IMR-90 (cell line): ENCODE data around the gene GRAMD1C. TPM values are rescaled to one million over a fixed set of nuclear protein-coding genes. Genes with fewer than 3 reads are reported as not detected.

Experiments used
- ATAC-seq: fragments of 200-7000 bp; cut with Tn5 transposase; 2 replicates; pipeline ENCODE4 v1.9.1; 2020; ENCODE audit warnings: low read depth, mild to moderate bottlenecking, moderate library complexity
- BruUV-seq: library from RNA; stranded (reverse); fragments of 400-500 nt; replicated peaks from 2 replicates; lab custom pipeline; 2021; lab: Mats Ljungman, UMichigan
- CTCF ChIA-PET: fragments of 300-600 bp; formaldehyde crosslinking; extraction: SDS; loops from one replicate; lab custom pipeline; 2021; ENCODE audit warnings: antibody characterized with exemption; lab: Yijun Ruan, JAX
- POLR2A ChIA-PET: fragments of 300-600 bp; sonication (Branson Sonifier 250); formaldehyde crosslinking; loops from one replicate; lab custom pipeline; 2022; ENCODE audit warnings: antibody characterized with exemption; ENCODE audit not compliant: unreplicated experiment; lab: Charles Lee
- DNase-seq: peaks from one replicate; pipeline ENCODE4 v3.0.0; 2013
- H2AFZ ChIP-seq: replicated peaks from 2 replicates; pipeline ENCODE3; 2013; ENCODE audit warnings: low read length, mild to moderate bottlenecking; ENCODE audit not compliant: poor library complexity
- H2AK5ac ChIP-seq: 2 replicates; pipeline ENCODE4 v1.6.1; 2013; ENCODE audit warnings: low read depth, low read length, inconsistent platforms
- H2AK9ac ChIP-seq: replicated peaks from 2 replicates; pipeline ENCODE3; 2013; ENCODE audit warnings: mild to moderate bottlenecking, low read depth, low read length, moderate library complexity; ENCODE audit not compliant: poor library complexity
- H2BK120ac ChIP-seq: 2 replicates; pipeline ENCODE4 v1.6.1; 2013; ENCODE audit warnings: low read depth, low read length, inconsistent platforms
- H2BK15ac ChIP-seq: 3 replicates; pipeline ENCODE4 v1.6.1; 2013; ENCODE audit warnings: low read depth, low read length, inconsistent platforms
- H2BK20ac ChIP-seq: 2 replicates; pipeline ENCODE4 v1.6.1; 2013; ENCODE audit warnings: low read depth, mild to moderate bottlenecking, inconsistent platforms, low read length, moderate library complexity
- H2BK5ac ChIP-seq: 2 replicates; pipeline ENCODE4 v1.6.1; 2013; ENCODE audit warnings: mild to moderate bottlenecking, low read depth, low read length, inconsistent platforms; ENCODE audit not compliant: poor library complexity, severe bottlenecking
- H3K14ac ChIP-seq: replicated peaks from 2 replicates; pipeline ENCODE4 v1.6.1; 2013; ENCODE audit warnings: low read depth, low read length, inconsistent platforms
- H3K18ac ChIP-seq: 2 replicates; pipeline ENCODE4 v1.6.1; 2013; ENCODE audit warnings: low read depth, low read length, control low read depth
- H3K23ac ChIP-seq: 2 replicates; pipeline ENCODE4 v1.6.1; 2013; ENCODE audit warnings: low read depth, low read length, inconsistent platforms
- H3K27ac ChIP-seq: 2 replicates; pipeline ENCODE4 v1.5.1; 2013; ENCODE audit warnings: mild to moderate bottlenecking, control low read depth, low read length; ENCODE audit not compliant: insufficient read depth
- H3K27me3 ChIP-seq: 2 replicates; pipeline ENCODE4 v1.6.1; 2013; ENCODE audit warnings: low read length; ENCODE audit not compliant: control insufficient read depth, insufficient read depth
- H3K36me3 ChIP-seq: 2 replicates; pipeline ENCODE4 v1.6.1; 2013; ENCODE audit warnings: low read length, mixed read lengths; ENCODE audit not compliant: control insufficient read depth, insufficient read depth
- H3K4ac ChIP-seq: 2 replicates; pipeline ENCODE4 v1.6.1; 2013; ENCODE audit warnings: low read depth, low read length, inconsistent platforms
- H3K4me1 ChIP-seq: 2 replicates; pipeline ENCODE4 v1.6.1; 2013; ENCODE audit warnings: low read length, mixed read lengths; ENCODE audit not compliant: control insufficient read depth, insufficient read depth
- H3K4me2 ChIP-seq: 2 replicates; pipeline ENCODE4 v1.6.1; 2013; ENCODE audit warnings: low read depth, mild to moderate bottlenecking, control low read depth, low read length, moderate library complexity
- H3K4me3 ChIP-seq: 2 replicates; pipeline ENCODE4 v1.5.1; 2013; ENCODE audit warnings: low read depth, mild to moderate bottlenecking, control low read depth, low read length, moderate library complexity; ENCODE audit not compliant: insufficient read depth
- H3K56ac ChIP-seq: 2 replicates; pipeline ENCODE4 v1.6.1; 2013; ENCODE audit warnings: low read length, inconsistent platforms; ENCODE audit not compliant: insufficient read depth; ENCODE audit errors: extremely low read depth
- H3K79me1 ChIP-seq, 2 experiments: 2 replicates each; pipeline ENCODE4 v1.6.1; 2013; ENCODE audit warnings: low read length in 2 of 2, inconsistent platforms in 1 of 2, low read depth in 1 of 2
- H3K9ac ChIP-seq: 2 replicates; pipeline ENCODE4 v1.6.1; 2013; ENCODE audit warnings: low read depth, low read length, control low read depth
- H3K9me1 ChIP-seq: 2 replicates; pipeline ENCODE4 v1.6.1; 2013; ENCODE audit warnings: low read length, inconsistent platforms; ENCODE audit not compliant: insufficient read depth
- H3K9me3 ChIP-seq: 2 replicates; pipeline ENCODE4 v1.6.1; 2013; ENCODE audit warnings: low read length; ENCODE audit not compliant: control insufficient read depth, insufficient read depth
- H4K20me1 ChIP-seq: 2 replicates; pipeline ENCODE4 v1.6.1; 2013; ENCODE audit warnings: low read length, inconsistent platforms; ENCODE audit not compliant: insufficient read depth
- H4K5ac ChIP-seq: 2 replicates; pipeline ENCODE4 v1.6.1; 2013; ENCODE audit warnings: mild to moderate bottlenecking, low read depth, low read length, control low read depth
- H4K8ac ChIP-seq, 2 experiments: 2 replicates each; pipeline ENCODE4 v1.6.1; 2013; ENCODE audit warnings: low read depth in 2 of 2, low read length in 2 of 2, control low read depth in 1 of 2, inconsistent platforms in 1 of 2
- H4K91ac ChIP-seq: 2 replicates; pipeline ENCODE4 v1.6.1; 2013; ENCODE audit warnings: low read depth, low read length, inconsistent platforms; ENCODE audit not compliant: insufficient read depth
- CEBPB ChIP-seq: IDR thresholded peaks from 2 replicates; pipeline ENCODE4 v1.6.1; 2012; ENCODE audit warnings: low read depth, low read length, improper control_type of control experiment
- CTCF ChIP-seq: conservative IDR thresholded peaks from 2 replicates; pipeline ENCODE4 v1.5.1; 2012; ENCODE audit warnings: mild to moderate bottlenecking, low read depth, low read length, improper control_type of control experiment
- ELK1 ChIP-seq: fragments of 150-350 bp; IDR thresholded peaks from 2 replicates; pipeline ENCODE4 v1.6.1; 2016; ENCODE audit warnings: low read depth, mild to moderate bottlenecking, low read length, moderate library complexity, borderline replicate concordance
- FOS ChIP-seq: fragments of 150-350 bp; IDR thresholded peaks from 2 replicates; pipeline ENCODE4 v1.6.1; 2016; ENCODE audit warnings: low read depth, low read length
- MAFK ChIP-seq: IDR thresholded peaks from 2 replicates; pipeline ENCODE4 v1.6.1; 2012; ENCODE audit warnings: low read depth, low read length, improper control_type of control experiment
- MXI1 ChIP-seq: IDR thresholded peaks from 2 replicates; pipeline ENCODE4 v1.6.1; 2012; ENCODE audit warnings: low read depth, mild to moderate bottlenecking, low read length, moderate library complexity, borderline replicate concordance
- POLR2A ChIP-seq: IDR thresholded peaks from 2 replicates; pipeline ENCODE4 v1.6.1; 2012; ENCODE audit warnings: mild to moderate bottlenecking, low read depth, low read length
- SMC3 ChIP-seq: fragments of 150-350 bp; IDR thresholded peaks from 2 replicates; pipeline ENCODE4 v1.6.1; 2016; ENCODE audit warnings: low read depth, mild to moderate bottlenecking, antibody characterized with exemption, low read length, moderate library complexity
- WGBS, 2 experiments: methylation state at CpG; one replicate each; pipeline versions ENCODE4 v1.1.5 to v1.1.7; 2013; ENCODE audit warnings: missing lambda C conversion rate in 2 of 2; ENCODE audit not compliant: insufficient read length in 1 of 2; ENCODE audit errors: extremely low coverage in 2 of 2; 5-methylcytosine and 5-hydroxymethylcytosine counted together
- dilution Hi-C: fragments of 300-500 bp; cut with HindIII; formaldehyde crosslinking; loops from one replicate; pipeline ENCODE4 v1.14.3; 2018; ENCODE audit warnings: low sequenced_read_pairs; ENCODE audit not compliant: unreplicated experiment
- in situ Hi-C: fragments of 300-500 bp; cut with MboI; formaldehyde crosslinking; loops from 3 replicates; pipeline ENCODE4 v1.14.3; 2019; ENCODE audit warnings: low sequenced_read_pairs, inconsistent platforms, mixed read lengths
- intact Hi-C: fragments of 100-400 bp; cut with micrococcal nuclease; formaldehyde crosslinking; loops from 2 replicates; pipeline ENCODE4 v1.10.0; 2022
- polyA plus RNA-seq, 3 experiments: library from polyadenylated mRNA; depleted of rRNA; stranded (reverse); fragments of >200 nt; gene quantifications; 2 replicates each; pipeline ENCODE4 v1.2.3, GENCODE V29; 2012; ENCODE audit warnings: low replicate concordance in 1 of 3
- total RNA-seq: library from RNA; depleted of rRNA; stranded (reverse); fragments of >200 nt; gene quantifications from 2 replicates; pipeline ENCODE4 v1.2.3, GENCODE V29; 2012

GRAMD1C gene
- total and polyA plus RNA-seq, 2 of the 4 experiments (the other 2 are of a cell fraction), result 2.5 to 5.0 TPM

GRCh38 chr3:113983544-113983943, 145.0 kb downstream of the GRAMD1C start:
- Histone ChIP-seq H4K8ac (no peak overlapping the region), H3K23ac (no peak overlapping the region), H2AK5ac (no peak overlapping the region), H3K9me3 (no peaks in the 10 kb centered on the region), H3K4ac (no peak overlapping the region), H3K14ac (no peak overlapping the region), H3K36me3 (no peaks in the 10 kb centered on the region), H2BK120ac (no peak overlapping the region), H3K18ac (no peak overlapping the region), H2AK9ac (no peak overlapping the region), H3K9me1 (no peaks in the 10 kb centered on the region), H2BK20ac (no peak overlapping the region), H3K4me3 (no peak overlapping the region), H2AFZ (no peak overlapping the region), H3K27me3 (no peaks in the 10 kb centered on the region; the same call in 1 of the 2 replicates), H3K27ac (no peak overlapping the region), H2BK5ac (no peak overlapping the region), H3K9ac (no peak overlapping the region), H4K20me1 (no peaks in the 10 kb centered on the region), H3K79me1 (no peaks in the 10 kb centered on the region), H3K4me1 (no peaks in the 10 kb centered on the region), H2BK15ac (no peak overlapping the region), H4K5ac (no peak overlapping the region), H3K4me2 (no peak overlapping the region), H4K91ac (no peak overlapping the region), H3K56ac (no peak overlapping the region)
- no CpG with 5 or more reads among the region's 3 CpGs for WGBS, 2 experiments
- ChIA-PET POLR2A (no interaction called here), CTCF (no interaction called here)
- no peak for ATAC-seq
- no peak for DNase-seq
- TF ChIP-seq CTCF (no peak), MAFK (peak; percentile 79), FOS (no peak), ELK1 (no peak), MXI1 (no peak), CEBPB (no peak), POLR2A (no peak), SMC3 (no peak)
- intact Hi-C loops, result no loop called here
- no TSS peak for BruUV-seq
- dilution Hi-C loops, result no loop called here
- in situ Hi-C loops, result no loop called here
